Ovary (tissue), 9 donors: Measurements from ENCODE around the gene VSTM2B. TPM values are rescaled to one million over a fixed set of nuclear protein-coding genes. Genes with fewer than 3 reads are reported as not detected.

Experiments
- DNase-seq, 5 donors: peaks; one replicate each; pipeline ENCODE4 v3.0.0-alpha.2; 2019 to 2020
- H3K27ac ChIP-seq, 2 donors: fragments of 200-600 bp; one replicate each; pipeline versions ENCODE4 v1.5.1 to v1.8.0; 2019 to 2022
- H3K27me3 ChIP-seq: fragments of 200-600 bp; one replicate; pipeline ENCODE4 v1.8.0; 2022
- H3K36me3 ChIP-seq: fragments of 200-600 bp; sonication (generic); one replicate; pipeline ENCODE4 v1.5.1; 2019
- H3K4me1 ChIP-seq: one replicate; pipeline ENCODE4 v1.8.1; 2013; ENCODE audit warnings: mild to moderate bottlenecking, moderate library complexity; ENCODE audit not compliant: insufficient read depth
- H3K4me3 ChIP-seq: fragments of 200-600 bp; sonication (generic); one replicate; pipeline ENCODE4 v1.5.1; 2017
- H3K9me3 ChIP-seq, 2 donors: fragments of 200-600 bp in 1 of 2; sonication (generic) in 1 of 2; one replicate each; pipeline versions ENCODE4 v1.5.1 to v1.8.1; 2013 to 2019; ENCODE audit warnings: mild to moderate bottlenecking in 1 of 2, moderate library complexity in 1 of 2
- CTCF ChIP-seq, 3 donors: fragments of 450-650 bp in 2 of 3; fragments of 200-600 bp in 1 of 3; IDR thresholded peaks; one replicate each; pipeline versions ENCODE4 v1.5.1 to v1.8.0; 2016 to 2022; ENCODE audit warnings: antibody characterized with exemption in 3 of 3, mild to moderate bottlenecking in 1 of 3
- EP300 ChIP-seq: sonication (generic); formaldehyde crosslinking; IDR thresholded peaks from one replicate; pipeline ENCODE4 v1.6.1; 2017; ENCODE audit warnings: antibody characterized with exemption
- POLR2A ChIP-seq: fragments of 450-650 bp; IDR thresholded peaks from one replicate; pipeline ENCODE4 v1.6.1; 2017; ENCODE audit warnings: antibody characterized with exemption, mild to moderate bottlenecking, moderate library complexity
- WGBS, 3 donors: extraction: QIAGEN DNeasy Blood & Tissue Kit in 1 of 3; methylation state at CpG; one replicate each; pipeline versions ENCODE4 v1.1.5 to v1.1.7; 2013 to 2017; 5-methylcytosine and 5-hydroxymethylcytosine counted together
- intact Hi-C, 4 donors: fragments of 100-400 bp; cut with DNase I; formaldehyde crosslinking; loops; one replicate each; pipeline versions ENCODE4 v1.11.0 to v1.15.1; 2022 to 2023
- polyA plus RNA-seq, 2 donors: library from polyadenylated mRNA; stranded (reverse); fragments of 200-250 nt in 1 of 2; fragments of 350-450 nt in 1 of 2; fragmentation: Illumina TruSeq in 1 of 2; extraction: RNeasy Lipid Tissue Mini Kit (QIAGEN cat#74804) in 1 of 2; gene quantifications; one replicate each; pipeline ENCODE4 v1.2.3, GENCODE V29; 2013 to 2014
- total RNA-seq, 7 donors: library from RNA; depleted of rRNA in 2 of 7; stranded (reverse); fragments of >200 nt in 2 of 7; fragmentation: NEBNext Ultra II Directional in 3 of 7; extraction: Animal tissue kit (Norgen Biotek cat#: 25700) in 3 of 7; gene quantifications; one replicate each; pipeline versions ENCODE4 v1.1.0 to v1.2.4, GENCODE V29; 2016 to 2023
- donor health status: DM: no; HTN: no; CAD: no; lungs with moderate emphysema.
- donor health status: DM: no; HTN: no; CAD: no.
- donor health status: Bipolar disorder and iron deficiency.
- donor health status: DM: yes; HTN: yes; CAD: no.
- donor health status: DM: no; HTN: no; CAD: no.
- donor health status: DM: yes; HTN: yes; CAD: no.

Gene VSTM2B
- total and polyA plus RNA-seq, 9 donors, result 0.13 TPM; not detected in 8

GRCh38 chr19:29528350-29528945 lies 2.7 kb downstream of the VSTM2B start:
- Histone ChIP-seq H3K4me1 (peaks cover 6% of the 10 kb centered on the region), H3K36me3 (no peaks in the 10 kb centered on the region), H3K27ac (no peak overlapping the region), H3K4me3 (no peak overlapping the region), H3K9me3 (no peaks in the 10 kb centered on the region), H3K27me3 (no peaks in the 10 kb centered on the region)
- peak; percentile 15 to 65 (median 43) for DNase-seq
- TF ChIP-seq POLR2A, result no peak
- TF ChIP-seq CTCF (IDR thresholded peaks at IDR 0.05), result peak; percentile 37 to 49 (median 46)
- no peak for TF ChIP-seq EP300
- intact Hi-C loops, result loop anchor here in 1 of 4 donors (5.0 kb wide), 1 partner anchor 241 kb away; no protein-coding TSS in a partner anchor
- 0 to 1% (median 1%) methylated on average over 53 to 57 of the region's 57 CpGs for WGBS, 3 donors

- H3K27ac ChIP-seq, result no peak overlapping the region
- H3K4me3 ChIP-seq, result no peak overlapping the region
- no peaks in the 10 kb centered on the region for H3K9me3 ChIP-seq
- no peaks in the 10 kb centered on the region for H3K27me3 ChIP-seq
- DNase-seq, result peak in 1 of 5 donors; percentile 18
- TF ChIP-seq POLR2A (no peak), EP300 (no peak), CTCF (IDR thresholded peaks at IDR 0.05) (no peak)
- no peaks in the 10 kb centered on the region for H3K36me3 ChIP-seq
- WGBS, 3 donors, result 1 to 5% (median 2%) methylated on average over 39 of the region's 39 CpGs
- intact Hi-C loops, result loop anchor here in 1 of 4 donors (5.0 kb wide), 1 partner anchor 242 kb away; no protein-coding TSS in a partner anchor
- H3K4me1 ChIP-seq, result peaks cover 6% of the 10 kb centered on the region
These were observed 3.3 kb downstream of the VSTM2B start for GRCh38 chr19:29528946-29529645.

GRCh38 chr19:29529646-29530539 lies 4.1 kb downstream of the VSTM2B start:
- H3K4me1 ChIP-seq, result peaks cover 6% of the 10 kb centered on the region
- no peaks in the 10 kb centered on the region for H3K36me3 ChIP-seq
- no peaks in the 10 kb centered on the region for H3K27me3 ChIP-seq
- peak in 1 of 5 donors; percentile 23 for DNase-seq
- H3K27ac ChIP-seq, result no peak overlapping the region
- 1 to 3% (median 2%) methylated on average over 86 to 100 of the region's 100 CpGs for WGBS, 3 donors
- TF ChIP-seq POLR2A (no peak), CTCF (IDR thresholded peaks at IDR 0.05) (no peak), EP300 (no peak)
- no peak overlapping the region for H3K4me3 ChIP-seq
- intact Hi-C loops, result loop anchor here in 1 of 4 donors (5.0 kb wide), 1 partner anchor 243 kb away; no protein-coding TSS in a partner anchor
- no peaks in the 10 kb centered on the region for H3K9me3 ChIP-seq
